Activated CD8-positive, alpha-beta memory T cell treated with anti-CD3 and anti-CD28 coated beads for 36 hours (primary cell): ENCODE data around the gene ARHGAP33. TPM values are rescaled to one million over a fixed set of nuclear protein-coding genes. Genes with fewer than 3 reads are reported as not detected.
"Not testable (repeated sequence)": the region's sequence is repeated elsewhere in the genome, so short reads cannot be mapped to it uniquely, and the experiment has no call there.

ENCODE experiments used
- CTCF ChIA-PET: fragments of 350-600 bp; sonication (Branson Sonifier 250); formaldehyde crosslinking; loops from one replicate; lab custom pipeline; 2021; ENCODE audit warnings: antibody characterized with exemption; lab: Charles Lee
- POLR2A ChIA-PET: fragments of 350-600 bp; sonication (Branson Sonifier 250); formaldehyde crosslinking; loops from one replicate; lab custom pipeline; 2021; ENCODE audit warnings: antibody characterized with exemption; lab: Charles Lee
- total RNA-seq, 2 experiments: library from RNA; stranded (reverse); gene quantifications; one replicate each; pipeline ENCODE4 v1.2.3, GENCODE V29; 2021

Gene ARHGAP33
- total RNA-seq, 2 experiments from 2014 or later: 12.0 to 16.5 TPM

- ChIA-PET CTCF (no interaction called here), POLR2A (interaction anchor here (0.6 kb wide), 1 partner anchor 86 kb away, joined by 8 read pairs; no protein-coding TSS in a partner anchor)
Measured at GRCh38 chr19:35783469-35784434, 8.4 kb downstream of the ARHGAP33 start.

- ChIA-PET POLR2A (interaction anchor here (0.6 kb wide), 1 partner anchor 87 kb away, joined by 8 read pairs; no protein-coding TSS in a partner anchor), CTCF (no interaction called here)
Measured at GRCh38 chr19:35784503-35785338, 9.4 kb downstream of the ARHGAP33 start.

GRCh38 chr19:35785339-35785627 lies 9.9 kb downstream of the ARHGAP33 start:
- ChIA-PET POLR2A (no interaction called here), CTCF (no interaction called here)

GRCh38 chr19:35786299-35787160 lies 11.2 kb downstream of the ARHGAP33 start:
- CTCF ChIA-PET: no interaction called here
- POLR2A ChIA-PET: no interaction called here

GRCh38 chr19:35787227-35787799 lies 11.9 kb downstream of the ARHGAP33 start:
- ChIA-PET POLR2A (no interaction called here), CTCF (no interaction called here)

DNA sequence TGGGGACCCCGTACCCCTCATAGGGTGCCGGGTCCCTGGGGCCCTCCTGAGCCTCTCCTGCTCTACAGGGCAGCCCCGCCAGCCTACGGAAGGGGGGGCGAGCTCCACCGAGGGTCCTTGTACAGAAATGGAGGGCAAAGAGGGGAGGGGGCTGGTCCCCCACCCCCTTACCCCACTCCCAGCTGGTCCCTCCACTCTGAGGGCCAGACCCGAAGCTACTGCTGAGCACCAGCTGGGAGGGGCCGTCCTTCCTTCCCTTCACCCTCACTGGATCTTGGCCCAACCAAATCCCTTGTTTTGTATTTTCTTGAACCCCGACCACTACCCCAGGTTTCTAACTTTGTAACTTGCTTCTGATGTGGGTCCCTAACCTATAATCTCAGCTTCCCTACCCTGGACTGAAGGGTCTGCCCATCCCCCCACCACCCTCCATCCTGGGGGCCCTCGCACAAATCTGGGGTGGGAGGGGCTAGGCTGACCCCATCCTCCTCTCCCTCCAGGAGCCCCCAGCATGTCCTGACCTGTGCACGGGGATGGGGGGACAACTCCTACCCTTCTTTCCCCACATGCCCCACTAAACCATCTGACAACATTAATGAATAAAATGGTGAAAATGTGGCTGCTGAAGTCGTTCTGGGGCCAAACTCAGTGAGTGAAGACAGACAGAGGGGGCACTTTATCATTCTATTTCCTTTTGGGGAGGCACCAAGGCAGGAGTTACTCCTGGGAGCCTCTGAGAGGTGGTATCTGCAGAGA lies 13.0 kb downstream of the ARHGAP33 start:
- ChIA-PET POLR2A (no interaction called here), CTCF (no interaction called here)

- ChIA-PET POLR2A (no interaction called here), CTCF (interaction anchor here (0.6 kb wide), 1 partner anchor 222 kb away, joined by 3 read pairs; no protein-coding TSS in a partner anchor)
Measured at GRCh38 chr19:35789195-35789977, 14.0 kb downstream of the ARHGAP33 start.

DNA sequence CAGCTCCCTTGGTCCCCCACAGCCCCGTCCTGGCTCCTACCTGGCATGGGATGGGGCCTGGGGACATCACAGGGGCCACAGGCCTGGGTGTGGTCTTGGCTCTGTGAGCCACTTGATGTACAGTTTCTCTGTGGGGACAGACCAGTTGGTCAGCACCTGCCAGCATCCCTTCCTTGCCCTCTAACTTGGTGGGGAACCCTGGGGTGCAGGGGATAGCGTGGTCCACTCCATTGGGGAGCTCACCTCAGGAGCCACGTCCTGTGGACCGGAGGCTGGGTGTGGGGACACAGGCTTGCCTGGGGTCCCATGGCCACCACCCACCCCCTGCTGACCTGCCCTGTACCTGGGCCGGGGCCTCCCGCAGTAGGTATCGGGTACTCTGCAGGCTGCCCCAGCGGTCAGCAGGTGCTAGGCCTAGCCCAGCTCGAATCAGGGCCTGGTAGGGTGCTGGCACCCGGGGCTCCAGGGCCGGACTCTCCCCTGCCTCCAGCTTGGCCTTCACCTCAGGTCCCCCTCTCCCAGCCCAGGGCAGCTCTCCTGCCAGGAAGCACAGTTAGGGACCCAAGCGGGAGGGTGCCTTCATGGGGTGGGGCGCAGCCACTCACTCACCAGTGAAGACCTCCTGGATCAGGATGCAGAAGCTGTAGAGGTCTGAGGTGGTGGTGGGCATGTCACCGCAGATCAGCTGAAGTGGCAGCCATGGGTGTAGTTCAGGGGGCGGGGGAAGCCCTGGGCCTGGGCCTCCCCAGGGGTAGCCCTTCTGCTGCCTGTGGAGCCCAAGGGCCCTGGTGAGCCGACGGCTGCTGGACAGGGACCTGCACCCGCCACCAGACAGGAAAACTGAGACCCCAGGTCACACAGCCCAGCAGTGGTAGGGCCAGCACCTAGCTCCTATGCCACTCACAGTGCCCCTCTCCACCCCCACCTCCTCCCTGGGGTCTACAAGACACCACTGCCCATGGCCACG lies 14.9 kb downstream of the ARHGAP33 start:
- POLR2A ChIA-PET: no interaction called here
- CTCF ChIA-PET: interaction anchor here (0.6 to 1.2 kb wide), 2 partner anchors 14 to 223 kb away, joined by 3 to 4 read pairs; no protein-coding TSS in a partner anchor

DNA sequence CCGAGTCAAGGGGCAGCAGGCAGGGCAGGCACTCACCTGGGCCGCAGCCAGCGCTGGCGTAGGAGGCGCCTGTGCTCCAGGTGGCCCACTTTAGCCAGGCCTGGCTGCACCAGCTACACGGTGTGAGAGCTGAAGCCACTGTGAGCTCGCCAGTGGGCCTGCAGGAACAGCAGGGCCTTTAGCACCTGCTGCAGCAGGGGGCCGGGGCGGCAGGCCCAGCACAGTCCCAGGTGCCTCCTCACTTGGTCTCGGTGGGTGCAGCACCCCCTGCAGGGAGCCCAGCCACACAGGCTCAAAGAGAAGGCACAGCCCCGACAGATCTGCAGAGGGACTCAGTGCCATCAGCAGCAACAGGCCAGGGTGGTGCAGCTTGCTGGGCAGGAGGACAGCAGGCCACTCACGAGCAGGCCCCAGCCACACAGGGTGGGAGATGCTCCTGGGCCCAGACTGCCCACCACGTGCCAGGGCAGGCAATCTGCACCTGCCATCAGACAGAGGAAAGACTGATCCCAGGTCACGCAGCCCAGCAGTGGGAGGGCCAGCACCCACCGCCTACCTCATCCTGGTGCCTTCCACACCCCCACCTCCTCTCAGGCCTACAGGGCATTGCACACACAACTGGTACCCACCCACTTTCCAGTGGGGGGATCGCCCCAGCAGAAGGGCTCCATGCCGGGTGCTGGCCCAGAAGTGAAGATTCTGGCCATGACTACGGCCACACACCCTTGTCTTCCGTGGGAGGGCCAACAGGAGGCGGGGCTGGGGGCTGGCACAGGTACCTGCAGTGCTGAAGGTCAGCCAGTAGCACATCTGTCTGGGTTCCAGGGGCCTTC lies 15.8 kb downstream of the ARHGAP33 start:
- ChIA-PET POLR2A (no interaction called here), CTCF (interaction anchor here (1.2 kb wide), 1 partner anchor 15 kb away, joined by 4 read pairs; no protein-coding TSS in a partner anchor)

GRCh38 chr19:35791814-35792279 lies 16.5 kb downstream of the ARHGAP33 start:
- POLR2A ChIA-PET: no interaction called here
- CTCF ChIA-PET: no interaction called here

DNA sequence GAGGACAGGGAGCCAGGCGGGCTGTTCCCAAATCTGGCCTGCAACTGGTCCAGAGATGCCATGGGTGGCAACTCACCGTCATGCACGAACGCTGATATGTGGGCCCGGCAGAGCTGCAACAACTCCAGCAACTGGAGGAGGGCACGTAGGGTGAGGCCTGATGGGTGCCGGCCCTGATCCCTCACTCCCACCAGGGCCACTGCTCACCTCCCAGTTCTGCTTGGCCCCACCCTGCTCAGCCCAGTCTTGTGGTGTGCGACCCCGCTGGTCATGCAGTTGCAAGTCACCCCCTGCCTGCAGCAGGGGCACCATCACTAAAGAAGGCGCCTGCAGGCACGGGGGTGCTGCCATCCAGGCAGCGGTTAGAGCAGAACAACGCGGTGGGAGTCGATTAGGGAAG lies 16.9 kb downstream of the ARHGAP33 start:
- ChIA-PET CTCF (no interaction called here), POLR2A (no interaction called here)

DNA sequence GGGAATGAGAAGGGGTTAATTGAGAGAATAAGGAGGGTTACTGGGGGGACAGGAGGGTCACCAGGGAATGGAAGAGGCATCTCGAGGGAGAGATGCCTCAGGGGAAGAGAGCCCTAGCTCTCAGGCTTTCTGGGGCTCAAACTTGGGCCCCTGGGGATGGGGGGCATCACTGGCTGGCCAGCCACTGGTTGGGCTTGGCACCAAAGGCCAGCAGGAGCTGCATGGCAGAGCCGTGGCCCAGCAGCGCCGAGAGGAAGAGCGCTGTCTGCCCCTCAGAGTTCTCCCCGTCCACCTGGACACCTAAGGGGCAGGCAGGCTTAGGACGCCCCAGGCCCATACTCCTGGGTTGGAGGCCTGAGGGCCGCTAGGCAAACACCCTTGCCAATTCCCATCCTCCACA lies 17.5 kb downstream of the ARHGAP33 start:
- CTCF ChIA-PET: no interaction called here
- POLR2A ChIA-PET: no interaction called here

GRCh38 chr19:35793381-35794165 lies 18.2 kb downstream of the ARHGAP33 start:
- CTCF ChIA-PET: no interaction called here

GRCh38 chr19:35795564-35795963 lies 20.2 kb downstream of the ARHGAP33 start:
- POLR2A ChIA-PET, CTCF ChIA-PET: not testable (repeated sequence)

More at GRCh38 chr19:35793381-35794165, 18.2 kb downstream of the ARHGAP33 start:
- POLR2A ChIA-PET: no interaction called here
